H4 (cell line): ENCODE data around the gene CPED1. TPM values are rescaled to one million over a fixed set of nuclear protein-coding genes. Genes with fewer than 3 reads are reported as not detected.
"Not testable (repeated sequence)": the region's sequence is repeated elsewhere in the genome, so short reads cannot be mapped to it uniquely, and the experiment has no call there.

Experiments
- DNase-seq: peaks from one replicate; pipeline ENCODE4 v3.0.0-alpha.2; 2015; ENCODE audit warnings: low spot score
- total RNA-seq: library from RNA; depleted of rRNA; stranded (reverse); fragments of >200 nt; shearing (Covaris generic); gene quantifications from 2 replicates; pipeline ENCODE4 v1.2.3, GENCODE V29; 2014

CPED1 gene
- total RNA-seq, 1 experiment from 2014 or later, result 26.5 TPM

- DNase-seq, result peak; percentile 70
These were observed 325.5 kb downstream of the CPED1 start for GRCh38 chr7:121313793-121314676.

DNA sequence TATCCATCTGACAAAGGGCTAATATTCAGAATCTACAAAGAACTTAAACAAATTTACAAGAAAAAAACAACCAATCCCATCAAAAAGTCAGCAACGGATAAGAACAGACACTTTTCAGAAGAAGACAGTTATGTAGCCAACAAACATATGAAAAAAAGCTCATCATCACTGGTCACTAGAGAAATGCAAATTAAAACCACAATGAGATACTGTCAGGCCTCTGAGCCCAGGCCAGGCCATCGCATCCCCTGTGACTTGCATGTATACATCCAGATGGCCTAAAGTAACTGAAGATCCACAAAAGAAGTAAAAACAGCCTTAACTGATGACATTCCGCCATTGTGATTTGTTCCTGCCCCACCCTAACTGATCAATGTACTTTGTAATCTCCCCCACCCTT, 326.7 kb downstream of the CPED1 start:
- not testable (repeated sequence) for DNase-seq

GRCh38 chr7:121322460-121322859, 333.9 kb downstream of the CPED1 start:
- no peak for DNase-seq

DNA sequence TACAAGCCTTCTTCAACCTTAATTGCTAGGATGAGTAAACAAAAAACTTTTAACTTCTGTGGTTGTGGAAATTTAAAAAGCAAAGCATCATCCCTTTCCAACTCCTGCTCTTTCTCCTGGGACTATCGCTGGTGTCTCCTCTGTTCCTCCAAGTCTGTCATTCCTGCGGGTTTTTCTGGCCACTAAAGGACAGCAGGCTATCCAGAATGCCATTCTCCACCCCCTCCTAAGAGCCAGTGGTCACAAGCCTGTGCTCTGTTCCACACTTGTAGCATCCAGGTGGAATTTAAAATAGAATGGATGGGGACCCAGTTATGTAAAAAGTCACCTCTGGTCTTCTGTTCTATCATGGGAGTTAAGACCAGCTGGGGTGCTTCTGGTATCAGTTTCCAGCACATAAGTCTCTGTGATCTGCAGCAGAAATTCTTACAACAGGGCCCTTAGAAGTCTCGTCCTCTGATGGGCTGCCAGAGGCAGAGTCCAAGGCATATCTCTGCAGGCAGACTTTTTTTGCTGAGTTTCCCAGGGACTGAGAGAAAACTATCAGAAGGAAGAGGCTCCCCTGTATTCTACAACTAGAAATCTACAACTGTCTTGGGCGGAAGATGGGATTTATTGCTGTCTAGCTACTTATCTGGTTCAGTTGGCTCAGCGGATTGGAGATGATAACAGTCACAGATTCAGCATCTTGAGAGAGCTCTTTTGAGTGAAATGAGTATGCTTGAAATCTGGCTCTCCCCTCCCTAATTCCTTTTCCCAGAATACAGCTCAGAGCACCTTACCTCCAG, 335.2 kb downstream of the CPED1 start:
- DNase-seq, result no peak

DNA sequence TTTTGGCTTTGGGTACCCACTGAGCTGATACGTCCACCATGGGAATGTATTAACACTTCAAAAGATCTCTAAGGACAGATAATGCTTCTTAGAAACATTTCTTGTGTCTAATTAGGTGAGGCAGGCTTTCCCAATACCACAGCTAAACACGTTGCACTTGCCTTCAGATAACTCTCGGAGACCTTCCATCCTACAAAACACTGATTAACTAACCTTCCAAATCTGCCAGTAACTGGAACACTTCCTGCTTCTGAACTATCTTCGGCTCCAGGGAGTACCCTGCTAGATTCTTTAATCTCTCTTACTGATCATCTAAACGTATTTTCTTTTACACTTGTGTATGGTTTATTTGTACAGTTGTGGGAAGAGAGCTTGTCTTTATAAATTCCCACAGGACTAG, 339.2 kb downstream of the CPED1 start:
- DNase-seq, result no peak

DNA sequence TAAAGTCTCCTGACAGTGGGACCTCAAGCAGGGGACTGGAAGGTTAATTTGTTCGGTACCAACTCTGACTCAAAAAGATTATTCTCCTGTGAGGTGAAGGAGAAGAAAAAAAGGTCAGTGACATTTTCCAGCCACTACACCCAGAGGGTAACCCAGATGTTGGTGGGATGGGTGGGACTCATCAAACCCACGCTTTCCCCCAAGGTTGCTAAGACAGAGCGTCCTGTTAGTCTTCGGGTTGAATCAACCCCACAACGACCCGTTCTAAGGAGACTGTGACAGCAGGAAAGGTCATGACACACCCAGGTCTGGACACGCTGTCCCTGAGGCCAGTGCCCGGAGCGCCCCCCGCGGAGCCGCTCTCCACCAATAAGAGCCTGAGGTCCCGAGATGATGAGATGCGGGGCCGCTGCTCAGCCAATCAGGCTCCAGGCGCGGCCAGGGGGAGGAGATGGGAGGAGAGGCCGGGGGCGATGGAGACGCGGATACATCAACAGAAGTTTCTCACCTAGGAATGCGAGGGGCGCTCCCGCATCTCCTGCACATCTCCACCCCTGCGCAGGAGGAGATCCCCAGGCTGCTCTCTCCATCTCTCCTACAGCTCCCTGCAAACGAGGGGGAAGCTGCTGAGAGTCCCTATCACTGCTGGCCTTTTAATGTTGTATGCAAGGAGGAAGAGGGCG, 340.1 kb downstream of the CPED1 start, which contains the start of gene WNT16:
WNT16 (plus strand) TSS at position 493 of the 683 bp plus-strand sequence. CDS start 293 bp downstream, outside the sequence.
- no peak for DNase-seq

GRCh38 chr7:121329191-121330052, 340.9 kb downstream of the CPED1 start:
- no peak for DNase-seq

DNA sequence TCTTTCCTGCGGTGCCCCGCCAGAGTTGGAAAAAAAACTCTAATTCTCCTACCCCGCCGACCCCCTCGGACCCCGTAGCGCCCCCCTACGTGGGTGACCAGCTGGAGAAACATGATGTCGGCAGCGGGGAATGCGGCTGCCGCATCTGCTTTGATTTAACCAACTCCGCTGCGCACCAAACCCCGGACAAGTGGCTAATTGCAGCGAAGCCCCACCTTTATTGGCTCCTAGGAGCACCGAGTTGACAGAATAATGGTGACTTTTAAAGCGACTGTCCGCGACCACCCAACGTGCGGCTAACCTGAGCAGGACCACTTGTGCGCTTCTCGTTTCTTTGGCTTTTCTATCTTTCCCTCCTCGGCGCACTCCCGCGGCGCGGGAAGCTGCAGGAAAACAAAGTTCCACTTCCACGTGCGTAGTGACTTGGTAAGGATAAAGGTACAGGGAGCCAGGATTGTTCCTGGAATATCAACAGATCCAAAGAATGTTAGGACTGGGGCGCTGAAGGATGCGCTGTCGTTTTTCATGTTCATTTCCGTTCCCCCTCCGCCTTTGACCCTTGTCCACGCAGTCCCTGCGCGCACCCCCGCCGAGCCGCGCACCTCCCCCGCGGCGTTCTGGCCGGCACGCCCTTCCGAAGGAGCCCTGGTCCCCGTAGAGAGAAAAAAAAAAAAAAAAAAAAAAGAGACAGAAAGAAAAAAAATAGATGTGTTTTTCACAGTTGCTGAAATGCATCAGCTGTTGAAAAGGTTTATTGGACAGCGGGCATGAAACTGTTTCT, 341.7 kb downstream of the CPED1 start:
- no peak for DNase-seq

DNA sequence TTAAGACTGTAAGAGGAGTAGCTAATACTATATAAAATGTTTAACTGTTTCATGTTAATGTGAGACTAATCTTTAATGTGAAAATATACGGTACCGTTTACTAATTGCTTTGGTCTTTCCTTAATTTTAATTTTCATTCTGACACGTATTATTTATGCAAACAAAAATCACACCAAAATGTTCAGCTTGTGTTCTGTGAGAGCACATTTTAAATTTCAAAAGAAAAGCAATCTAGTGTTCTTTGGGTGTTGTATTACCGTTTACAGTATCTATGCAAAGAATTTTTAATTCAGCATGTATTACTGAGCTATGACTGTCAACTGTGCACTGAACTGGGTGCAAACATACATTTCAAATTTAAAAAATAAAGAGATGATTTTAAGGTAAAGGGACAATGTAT, 342.5 kb downstream of the CPED1 start:
- DNase-seq, result no peak

GRCh38 chr7:121331574-121331973, 343.1 kb downstream of the CPED1 start:
- no peak for DNase-seq

GRCh38 chr7:121334376-121334775, 345.9 kb downstream of the CPED1 start:
- no peak for DNase-seq

- no peak for DNase-seq
These were observed 346.6 kb downstream of the CPED1 start for GRCh38 chr7:121334875-121335648.

GRCh38 chr7:121336579-121336978, 348.1 kb downstream of the CPED1 start:
- DNase-seq, result no peak

DNA sequence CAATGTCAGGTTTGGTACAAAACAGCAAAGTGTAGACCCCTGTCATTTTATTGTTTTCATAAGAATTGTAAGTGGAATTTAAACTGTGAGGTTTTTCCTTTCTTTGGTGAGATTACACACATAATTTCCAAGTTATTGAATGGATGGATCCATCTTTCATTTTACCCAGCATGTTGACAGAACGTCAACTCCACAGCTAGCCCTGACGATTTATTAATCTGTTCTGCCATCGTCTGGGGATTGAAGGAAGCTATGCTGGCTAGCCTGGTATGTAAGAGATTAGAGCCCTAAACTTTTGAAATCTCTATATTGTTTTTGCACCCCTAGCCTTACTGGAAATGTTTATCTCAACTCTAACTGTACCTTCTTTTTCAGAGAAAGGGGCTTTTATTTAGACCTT, 348.9 kb downstream of the CPED1 start:
- no peak for DNase-seq

GRCh38 chr7:121339082-121339481, 350.6 kb downstream of the CPED1 start:
- no peak for DNase-seq

GRCh38 chr7:121341933-121342332, 353.4 kb downstream of the CPED1 start:
- DNase-seq, result no peak

- no peak for DNase-seq
These were observed 354.1 kb downstream of the CPED1 start for GRCh38 chr7:121342631-121343030.

DNA sequence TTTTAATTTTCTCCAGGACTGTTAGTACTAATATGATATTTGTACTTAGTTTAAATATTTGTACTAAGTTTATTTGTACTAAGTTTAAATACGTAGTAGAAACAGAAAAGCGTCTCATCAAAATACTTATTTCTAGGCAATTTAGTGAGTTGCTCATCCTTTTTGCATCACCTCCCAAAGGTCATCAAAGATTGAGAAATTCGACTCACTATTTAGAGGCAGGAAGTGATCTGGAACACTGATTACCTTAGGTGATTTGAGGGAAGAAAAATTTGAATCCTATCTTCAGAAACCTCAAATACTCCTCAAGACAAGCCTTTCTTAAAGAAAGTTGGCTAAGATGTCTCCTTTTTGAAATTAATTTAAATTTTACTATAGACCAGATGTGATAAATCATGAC, 354.8 kb downstream of the CPED1 start:
- no peak for DNase-seq

GRCh38 chr7:121344093-121344492, 355.6 kb downstream of the CPED1 start:
- no peak for DNase-seq

DNA sequence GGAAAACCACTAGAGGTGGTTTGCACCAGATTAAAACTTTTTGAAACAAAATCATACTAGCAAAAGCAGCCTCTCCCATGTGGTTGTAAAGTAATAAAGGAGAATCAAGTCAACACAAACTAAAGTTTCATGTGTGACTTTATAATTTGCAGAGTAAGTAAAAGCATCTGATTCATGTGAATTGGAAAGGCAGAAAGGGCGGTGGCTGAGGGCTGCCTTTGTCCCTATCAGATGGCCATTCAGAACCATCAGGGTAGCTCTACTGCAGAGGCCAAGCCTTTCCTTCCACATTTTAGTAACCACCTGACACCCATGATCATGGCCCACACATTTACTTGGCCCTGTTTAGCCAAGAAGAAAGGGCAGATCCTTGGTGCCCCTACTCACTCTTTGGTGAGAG, 356.0 kb downstream of the CPED1 start:
- DNase-seq, result no peak
